ENCODE results near the gene SYT7.

- TF ChIP-seq CTCF (IDR thresholded peaks at IDR 0.05) = no peak
- no peak for TF ChIP-seq POLR2A (IDR thresholded peaks at IDR 0.05)
These were observed 35.5 kb downstream of the SYT7 start for GRCh38 chr11:61545341-61545740.
